Measurements from ENCODE around the gene NEMF.

Gene NEMF

DNA sequence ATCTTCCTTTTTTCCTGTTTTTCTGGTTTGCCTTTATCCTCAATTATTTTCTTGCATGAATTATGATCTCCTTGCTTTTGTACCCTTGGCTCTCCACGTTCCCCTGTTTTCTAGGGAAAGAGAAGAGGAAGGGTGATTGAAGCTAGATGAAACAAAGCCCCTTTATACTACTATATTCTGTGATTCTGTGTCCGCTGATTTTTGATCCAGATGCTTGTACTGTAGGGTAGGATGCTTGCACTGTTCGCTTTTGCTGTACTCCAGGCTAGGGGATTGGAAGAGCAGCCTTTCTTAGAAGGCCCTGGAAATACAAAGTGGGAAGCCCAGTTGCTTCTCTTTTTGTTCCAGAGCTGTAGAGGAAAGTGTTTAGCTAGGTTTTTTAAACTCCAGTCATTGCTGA, 119.7 kb downstream of the NEMF start:
- DNase-seq: no peak

Measured in stimulated activated CD4-positive, alpha-beta T cell treated with anti-CD3 and anti-CD28 coated beads, Interleukin-2, amount 100 ng/mL, for 24 hours (primary cell).